Measurements from ENCODE around the gene SGF29.
"Not testable (repeated sequence)": the region's sequence is repeated elsewhere in the genome, so short reads cannot be mapped to it uniquely, and the experiment has no call there.

SGF29 gene

DNA sequence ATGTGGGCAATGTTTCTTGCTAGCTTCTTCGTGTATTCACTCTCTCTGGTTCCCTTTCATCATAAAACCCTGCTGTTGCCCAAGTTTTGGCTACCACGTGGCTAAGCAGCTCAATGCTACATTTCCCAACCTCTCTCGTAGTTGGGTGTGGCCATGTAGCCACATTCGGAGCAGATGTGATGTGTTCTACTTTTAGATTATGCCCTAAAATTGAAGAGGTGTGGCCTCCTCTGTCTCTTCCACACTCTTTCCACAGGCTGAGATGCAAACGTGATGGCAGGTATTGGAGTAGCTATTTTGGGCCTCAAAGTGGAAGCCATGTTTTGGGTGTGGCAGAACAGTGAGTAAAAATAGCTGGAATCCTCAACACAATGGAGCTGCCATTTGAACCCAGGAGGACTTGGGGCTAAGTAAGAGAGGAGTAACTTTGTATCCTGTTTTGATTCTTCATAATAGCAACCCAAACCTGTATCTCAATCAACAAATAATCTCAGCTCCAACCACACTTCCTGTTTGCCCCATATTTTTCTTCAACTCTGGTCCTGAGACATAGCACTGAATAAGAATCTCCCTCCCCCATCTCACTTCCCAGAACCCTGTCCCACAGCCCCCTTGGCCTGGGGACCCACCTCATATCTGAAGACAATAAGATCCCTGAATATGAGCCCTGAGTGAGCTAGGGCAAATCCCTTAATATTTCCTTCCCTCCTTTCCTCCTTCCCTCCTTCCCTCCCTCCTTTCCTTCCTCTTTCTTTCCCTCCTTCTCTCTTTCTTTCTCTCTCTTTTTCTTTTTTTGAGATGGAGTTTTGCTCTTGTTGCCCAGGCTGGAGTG, 19.0 kb upstream of the SGF29 start:
- DNase-seq = peak in 3 of 6 experiments; percentile 32 to 50 (median 42)

DNA sequence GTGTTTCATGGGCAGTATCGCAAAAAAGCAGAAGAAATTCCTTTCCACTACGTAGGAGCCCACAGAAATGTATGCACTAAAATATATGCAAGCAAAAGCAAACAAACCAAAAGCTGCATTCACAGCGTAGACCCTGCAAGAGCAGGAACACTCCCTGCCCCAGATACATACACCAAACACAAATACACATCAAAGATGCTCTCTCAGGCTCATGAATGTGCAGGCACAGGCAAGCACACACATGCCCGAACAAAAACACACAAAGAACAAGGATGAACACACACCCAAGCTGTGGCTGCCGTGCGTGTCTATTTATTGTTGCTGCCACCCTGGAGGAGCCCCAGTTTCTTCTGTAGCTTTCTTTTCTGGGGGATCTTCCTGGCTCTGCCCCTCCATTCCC, 16.6 kb upstream of the SGF29 start:
- no peak for DNase-seq

DNA sequence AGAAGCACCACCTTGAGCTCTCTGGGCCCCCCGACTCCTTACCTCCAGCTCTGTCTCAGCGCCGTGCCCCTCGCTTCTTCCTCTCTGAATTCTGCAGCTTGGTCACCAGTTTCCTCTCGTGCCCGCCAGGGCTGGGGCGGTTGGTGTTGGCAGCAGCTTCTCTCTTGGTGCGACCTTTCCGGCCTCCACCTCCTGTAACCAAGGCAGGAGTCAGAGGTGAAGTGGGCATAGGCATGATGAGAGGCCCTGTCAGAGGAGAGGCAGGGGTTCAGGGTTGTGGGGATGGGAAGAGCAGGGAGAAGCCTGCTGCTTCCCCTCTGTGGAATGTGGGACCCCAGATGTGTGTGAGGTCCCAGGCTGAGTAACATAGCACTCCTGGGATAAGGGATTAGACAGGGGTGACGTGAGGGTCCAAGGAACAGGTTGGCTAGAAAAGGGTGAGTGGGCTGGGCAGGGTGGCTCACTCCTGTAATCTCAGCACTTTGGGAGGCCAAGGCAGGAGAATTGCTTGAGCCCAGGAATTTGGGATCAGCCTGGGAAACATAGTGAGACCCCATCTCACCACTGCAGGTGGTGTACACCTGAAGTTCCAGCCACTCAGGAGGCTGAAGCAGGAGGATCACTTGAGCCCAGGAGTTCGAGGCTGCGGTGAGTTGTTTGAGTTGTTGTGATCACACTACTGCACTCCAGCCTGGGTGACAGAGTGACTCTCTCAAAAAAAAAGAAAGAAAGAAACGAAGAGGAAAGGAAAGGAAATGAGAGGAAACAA, 15.6 kb upstream of the SGF29 start:
- no peak for DNase-seq

DNA sequence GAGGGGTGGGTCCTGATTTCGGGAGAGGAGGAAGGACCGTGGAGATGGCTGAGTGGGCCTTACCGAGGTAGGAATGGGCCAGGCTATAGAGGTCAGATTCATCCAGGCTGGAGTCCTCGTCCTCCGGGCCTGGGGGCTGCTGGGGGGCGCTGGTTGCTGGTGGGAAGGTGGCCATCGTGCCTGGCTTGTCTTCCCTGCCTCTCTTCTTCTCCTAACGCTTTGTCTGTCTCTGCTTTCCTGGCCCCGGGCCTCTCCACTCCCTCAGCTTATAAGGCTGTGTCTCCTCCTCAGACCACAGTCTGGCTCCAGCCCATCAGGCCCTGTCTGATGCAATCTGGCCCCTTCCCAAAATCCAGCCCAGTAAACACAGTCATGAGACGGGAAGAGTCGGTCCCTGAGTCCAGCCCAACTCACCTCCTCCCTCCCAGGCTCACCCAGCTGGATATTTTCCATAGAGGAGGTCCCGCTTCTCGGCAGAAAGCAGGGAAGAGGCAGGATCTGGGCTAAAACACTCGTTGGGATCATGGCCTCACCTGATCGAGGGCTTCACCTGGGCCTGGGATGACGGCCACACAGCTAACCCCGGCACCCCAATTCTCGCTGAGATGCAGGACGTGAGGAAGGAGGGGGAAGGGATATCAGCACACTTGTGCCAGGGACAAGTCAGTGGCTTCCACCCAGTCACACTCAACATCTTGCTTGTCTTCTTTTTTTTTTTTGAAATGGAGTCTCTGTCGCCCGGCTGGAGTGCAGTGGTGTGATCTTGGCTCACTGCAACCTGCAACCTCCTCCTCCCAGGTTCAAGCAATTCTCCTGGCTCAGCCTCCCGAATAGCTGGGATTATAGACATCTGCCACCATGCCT, 14.8 kb upstream of the SGF29 start, which contains the start of gene NUPR1:
Gene NUPR1 (minus strand): TSS at position 242 of the 864 bp plus-strand sequence. CDS start 67 bp downstream, at position 175.
- DNase-seq = no peak

DNA sequence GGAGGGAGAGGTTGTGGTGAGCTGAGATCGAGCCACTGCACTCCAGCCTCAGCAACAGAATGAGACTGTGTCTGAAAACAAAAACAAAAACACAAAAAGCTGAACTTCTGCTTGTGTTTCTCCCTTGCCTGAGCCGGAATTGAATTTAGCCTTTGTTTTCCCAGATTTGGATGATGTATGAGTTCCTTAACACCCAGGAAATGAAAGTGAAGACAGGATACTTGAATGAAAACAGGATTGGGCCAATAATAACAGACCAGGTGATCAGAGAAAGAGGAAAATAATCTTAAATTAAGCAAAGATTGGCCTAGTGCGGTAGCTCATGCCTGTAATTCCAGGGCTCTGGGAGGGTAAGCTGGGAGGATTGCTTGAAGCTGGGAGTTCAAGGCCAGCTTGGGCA, 13.4 kb upstream of the SGF29 start:
- DNase-seq = no peak

DNA sequence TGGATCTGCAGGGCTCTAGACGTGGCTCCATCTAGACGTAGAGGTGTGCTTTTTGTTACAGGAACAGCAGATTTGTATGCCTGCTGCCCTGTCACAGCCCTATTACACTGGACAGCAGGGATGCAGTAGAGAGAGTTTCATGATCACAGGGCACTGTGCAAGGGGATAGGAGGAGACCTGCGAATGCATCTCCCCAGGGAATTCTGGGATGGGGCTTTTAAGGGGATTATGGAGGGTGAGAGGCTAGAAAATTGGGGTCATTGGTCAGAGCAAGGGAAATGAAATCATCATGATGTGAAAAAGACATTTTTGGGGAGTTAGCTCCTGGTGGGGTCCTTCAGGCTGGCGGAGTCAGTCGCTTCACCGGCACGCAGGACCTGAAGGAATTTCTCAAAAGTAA, 11.1 kb upstream of the SGF29 start:
- no peak for DNase-seq

DNA sequence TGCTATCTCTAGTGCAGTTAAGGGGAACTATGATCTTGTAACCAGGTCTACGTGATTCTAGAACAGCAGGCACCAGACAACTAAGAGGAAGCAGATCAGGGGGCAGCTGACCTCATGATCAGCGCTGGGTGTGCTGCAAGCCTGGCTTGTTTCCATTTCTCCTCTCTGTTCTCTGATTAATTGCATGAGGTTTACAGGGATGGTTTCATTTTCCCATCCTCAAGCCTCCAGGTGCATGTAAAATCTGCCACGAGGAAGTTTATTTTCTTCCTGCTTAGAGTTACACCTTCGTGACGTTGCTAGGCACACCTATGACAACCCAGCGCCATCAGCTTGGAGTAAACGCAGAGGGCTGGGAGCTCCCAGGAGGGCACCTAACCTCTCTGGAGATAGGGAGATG, 10.6 kb upstream of the SGF29 start:
- peak in 1 of 6 experiments; percentile 3 for DNase-seq

DNA sequence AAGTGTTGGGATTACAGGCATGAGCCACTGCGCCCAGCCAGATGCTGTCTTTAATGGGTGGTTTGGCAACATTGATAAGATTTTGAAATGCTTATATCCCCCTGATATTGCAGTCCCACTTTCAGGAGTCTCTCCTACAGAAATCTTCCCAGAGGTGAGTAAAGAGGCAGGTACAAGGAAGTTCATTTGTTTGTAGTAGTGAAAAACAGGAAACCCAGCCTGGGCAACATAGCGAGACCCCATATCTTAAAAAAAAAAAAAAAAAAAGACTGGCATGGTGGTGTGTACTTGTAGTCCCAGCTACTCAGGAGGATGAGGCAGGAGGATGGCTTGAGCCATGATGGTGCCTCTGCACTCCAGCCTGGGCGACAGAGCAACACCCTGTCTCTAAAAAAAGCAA, 8.7 kb upstream of the SGF29 start:
- DNase-seq = no peak

DNA sequence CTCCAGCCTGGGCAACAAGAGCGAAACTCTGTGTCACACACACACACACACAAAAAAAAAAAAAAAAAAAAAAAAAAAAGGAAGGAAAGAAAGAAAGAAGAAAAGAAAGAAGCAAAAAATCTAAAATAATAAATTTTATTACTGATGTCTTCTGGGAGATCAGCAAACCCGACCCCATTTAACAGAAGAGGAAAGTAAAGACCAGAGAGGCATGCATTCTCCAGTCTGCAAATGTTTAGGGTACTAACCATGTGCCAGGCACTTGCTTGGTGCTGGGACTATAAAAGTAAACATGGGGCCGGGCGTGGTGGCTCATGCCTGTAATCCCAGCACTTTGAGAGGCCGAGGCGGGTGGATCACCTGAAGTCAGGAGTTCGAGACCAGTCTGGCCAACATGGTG, 7.8 kb upstream of the SGF29 start:
- DNase-seq = not testable (repeated sequence)

DNA sequence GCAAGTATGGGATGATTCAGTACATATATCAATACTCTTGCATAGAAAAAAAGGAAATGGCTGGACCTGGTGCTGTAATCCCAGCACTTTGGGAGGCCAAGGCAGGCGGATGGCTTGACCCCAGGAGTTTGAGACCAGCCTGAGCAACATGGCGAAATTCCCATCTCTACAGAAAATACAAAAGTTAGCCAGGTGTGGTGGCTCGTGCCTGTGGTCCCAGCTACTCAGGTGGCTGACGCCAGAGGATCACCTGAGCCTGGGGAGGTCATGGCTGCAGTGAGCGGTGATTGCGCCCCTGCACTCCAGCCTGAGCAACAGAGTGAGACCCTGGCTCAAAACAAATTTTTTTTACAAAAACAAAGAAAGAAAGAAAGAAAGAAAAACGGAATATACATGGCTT, 7.1 kb upstream of the SGF29 start:
- DNase-seq = no peak

DNA sequence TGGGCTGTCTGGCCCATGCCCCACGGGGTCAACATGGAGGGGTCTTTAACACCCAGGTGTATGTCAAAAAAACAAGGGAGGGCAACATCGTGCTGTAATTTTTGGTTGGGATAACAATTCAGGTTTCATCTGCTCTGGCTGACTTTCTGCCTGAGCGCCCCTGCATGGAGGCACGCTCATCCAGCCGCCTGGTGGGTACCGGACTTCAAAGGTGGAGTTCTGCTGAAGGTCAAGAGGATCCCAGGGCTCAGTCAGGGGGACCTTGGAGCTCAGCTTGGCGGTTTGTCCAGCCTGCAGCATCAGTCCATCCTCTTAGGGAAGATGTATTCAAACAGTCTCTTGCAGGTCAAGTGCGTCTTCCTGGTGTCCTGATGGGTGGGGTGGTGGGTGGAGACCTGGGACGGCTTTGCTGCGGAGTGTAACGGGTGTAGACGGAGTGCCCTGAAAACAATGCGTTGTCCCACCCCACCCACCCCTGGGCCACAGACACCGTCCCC, 5.4 kb upstream of the SGF29 start:
- DNase-seq = no peak

DNA sequence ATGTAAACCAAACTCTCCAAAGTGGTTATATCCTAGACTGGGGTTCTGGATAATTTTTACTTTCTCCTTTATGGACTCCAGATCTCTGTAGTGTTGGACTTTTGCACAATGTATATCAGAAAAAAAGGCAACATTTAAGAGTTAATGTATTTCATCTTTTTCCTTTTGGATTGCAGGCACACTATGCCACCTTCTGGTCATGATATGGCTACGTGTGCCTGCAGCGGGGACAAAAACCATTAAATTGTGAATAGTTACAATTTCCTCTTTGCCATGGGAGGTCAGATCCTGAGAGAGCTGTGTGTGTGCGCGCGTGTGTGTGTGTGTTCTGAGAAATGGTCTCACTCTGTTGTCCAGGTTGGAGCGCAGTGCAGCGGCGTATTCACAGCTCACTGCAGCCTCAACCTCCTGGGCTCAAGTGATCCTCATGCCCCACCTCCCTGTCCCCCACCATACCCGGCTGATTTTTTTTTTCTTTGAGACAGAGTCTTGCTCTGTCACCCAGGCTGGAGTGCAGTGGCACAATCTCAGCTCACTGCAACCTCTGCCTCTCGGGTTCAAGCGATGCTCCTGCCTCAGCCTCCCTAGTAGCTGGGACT, 4.3 kb upstream of the SGF29 start:
- DNase-seq = peak in 4 of 6 experiments; percentile 6 to 59 (median 32)

DNA sequence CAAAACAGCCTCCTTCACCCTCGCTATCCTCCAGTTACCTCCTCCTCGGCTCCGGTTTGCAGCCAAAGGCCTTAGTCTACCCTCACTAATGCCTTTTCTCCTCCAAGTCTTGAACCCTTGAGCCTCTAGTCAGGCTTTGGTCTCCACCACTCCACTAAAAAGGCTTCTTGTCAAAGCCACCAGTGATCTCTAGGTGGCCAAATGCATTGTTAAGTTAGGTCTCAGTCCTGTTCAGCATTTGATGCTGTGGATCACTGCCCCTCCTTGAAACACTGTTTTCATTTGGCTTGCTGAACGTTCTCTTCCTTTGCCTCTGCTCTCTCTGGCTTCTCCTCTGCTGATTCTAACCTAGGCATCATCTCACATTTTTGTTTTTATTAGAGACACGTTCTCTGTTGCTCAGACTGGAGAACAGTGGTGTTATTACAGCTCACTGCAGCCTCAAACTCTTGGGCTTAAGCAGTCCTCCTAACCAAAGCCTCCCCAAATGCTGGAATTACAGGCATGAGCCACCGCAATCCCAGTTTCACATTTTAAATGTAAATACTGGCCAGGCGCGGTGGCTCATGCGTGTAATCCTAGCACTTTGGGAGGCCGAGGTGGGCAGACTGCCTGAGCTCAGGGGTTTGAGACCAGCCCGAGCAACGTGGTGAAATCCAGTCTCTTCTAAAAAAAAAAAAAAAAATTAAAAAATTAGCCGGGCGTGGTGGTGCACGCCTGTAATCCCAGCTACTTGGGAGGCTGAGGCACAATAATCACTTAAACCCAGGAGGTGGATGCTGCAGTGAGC, 1.1 kb downstream of the SGF29 start:
- DNase-seq = no peak

DNA sequence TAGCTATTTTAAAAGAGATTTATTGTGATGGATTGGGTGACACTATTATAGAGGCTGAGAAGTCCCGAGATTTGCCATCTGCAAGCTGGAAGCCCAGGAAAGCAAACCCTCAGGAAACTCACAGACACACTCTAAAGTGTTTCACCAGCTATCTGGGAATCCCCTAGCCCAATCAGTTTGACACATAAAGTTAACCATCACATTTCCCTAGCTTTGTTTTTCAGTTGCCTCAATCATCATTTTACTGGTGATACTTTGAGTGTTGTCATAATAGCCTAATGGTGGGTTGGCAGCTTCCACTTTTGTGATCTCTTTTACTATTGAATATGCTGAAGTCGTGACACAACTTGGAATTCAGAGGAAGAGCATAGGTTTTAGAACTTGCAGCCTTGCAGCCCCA, 1.8 kb downstream of the SGF29 start:
- no peak for DNase-seq

DNA sequence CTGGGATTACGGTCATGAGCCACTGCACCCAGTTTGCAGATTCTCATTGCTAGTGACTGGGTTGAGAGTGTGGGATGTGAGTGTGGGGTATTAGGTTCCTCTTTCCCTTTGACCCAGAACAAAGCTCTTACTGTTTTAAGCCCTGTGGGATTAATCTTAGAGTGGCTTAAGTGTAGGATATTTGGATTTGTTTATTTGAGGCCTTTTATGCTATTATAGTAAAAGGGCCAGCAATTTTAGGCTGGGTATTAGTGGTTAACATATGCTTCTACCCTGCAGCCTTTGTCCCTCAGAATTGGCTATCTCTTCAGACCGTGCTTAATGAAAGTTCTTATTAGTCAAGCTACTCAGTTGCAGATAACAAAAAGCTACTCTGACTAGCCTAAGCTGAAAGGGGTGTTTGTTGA, 3.2 kb downstream of the SGF29 start:
- no peak for DNase-seq

DNA sequence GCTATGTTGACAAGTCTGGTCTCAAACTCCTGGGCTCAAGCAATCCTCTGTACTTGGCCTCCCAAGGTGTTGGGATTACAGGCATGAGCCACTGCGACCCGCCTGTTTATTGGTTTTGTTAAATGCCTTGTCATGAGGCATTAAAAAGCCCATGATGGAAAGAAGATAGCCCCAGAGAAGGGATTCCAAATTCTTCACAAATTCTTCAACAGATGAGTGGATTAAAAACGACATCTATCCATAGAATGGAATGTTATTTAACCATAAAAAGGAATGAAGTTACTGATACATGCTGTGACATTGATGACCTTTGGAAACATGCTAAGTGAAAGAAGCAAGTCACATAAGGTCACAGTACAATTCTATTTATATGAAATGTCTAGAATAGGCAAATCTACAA, 4.7 kb downstream of the SGF29 start:
- no peak for DNase-seq

DNA sequence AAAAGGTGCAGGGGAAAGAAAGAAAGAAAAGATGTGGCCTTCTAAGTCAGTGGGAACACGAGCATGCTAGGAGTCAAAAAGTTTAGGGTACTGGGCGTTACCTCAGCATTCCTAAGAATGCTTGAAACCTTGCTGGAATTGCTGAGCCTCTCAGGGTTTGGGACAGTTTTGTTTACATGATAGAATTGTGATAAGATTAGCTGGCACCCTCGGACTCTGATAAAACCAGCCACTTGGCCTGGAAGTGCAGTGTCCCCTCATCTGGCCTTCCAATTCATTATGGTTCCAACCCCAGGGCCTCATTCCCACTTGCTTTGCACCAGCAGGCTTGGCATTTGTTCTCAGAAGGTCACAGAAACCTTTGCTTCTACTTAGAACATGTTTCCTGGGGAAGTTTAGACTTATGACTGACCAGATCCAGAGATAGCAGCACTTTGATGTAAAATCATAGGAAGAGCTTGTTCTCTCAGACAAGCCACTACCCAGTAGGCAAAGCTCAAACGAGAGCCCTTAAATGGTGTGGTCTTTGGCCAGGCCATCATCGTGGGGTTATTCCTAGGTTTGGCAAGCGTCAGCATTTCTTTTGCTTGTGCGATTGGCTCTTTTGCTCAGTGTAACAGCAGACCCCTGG, 8.0 kb downstream of the SGF29 start:
- DNase-seq = no peak

DNA sequence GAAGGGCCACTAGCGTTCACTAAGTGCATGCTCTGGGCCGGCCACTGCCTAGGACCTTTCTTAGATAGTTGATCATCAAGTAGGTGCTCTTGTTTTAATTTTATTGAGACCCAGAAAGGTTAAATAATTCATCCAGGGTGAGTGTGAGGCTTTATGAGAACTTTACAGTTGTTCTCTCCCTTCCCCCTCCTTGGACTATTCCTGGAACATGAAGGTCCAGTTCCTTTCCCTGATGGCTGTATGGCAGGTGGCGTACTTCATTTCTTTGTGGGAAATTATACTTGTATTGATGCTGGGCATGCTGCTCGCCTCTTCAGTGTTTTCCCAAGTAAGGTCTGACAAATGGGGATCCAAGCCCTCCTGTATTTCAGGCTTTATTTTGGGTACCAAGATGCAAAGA, 8.5 kb downstream of the SGF29 start:
- DNase-seq = no peak

DNA sequence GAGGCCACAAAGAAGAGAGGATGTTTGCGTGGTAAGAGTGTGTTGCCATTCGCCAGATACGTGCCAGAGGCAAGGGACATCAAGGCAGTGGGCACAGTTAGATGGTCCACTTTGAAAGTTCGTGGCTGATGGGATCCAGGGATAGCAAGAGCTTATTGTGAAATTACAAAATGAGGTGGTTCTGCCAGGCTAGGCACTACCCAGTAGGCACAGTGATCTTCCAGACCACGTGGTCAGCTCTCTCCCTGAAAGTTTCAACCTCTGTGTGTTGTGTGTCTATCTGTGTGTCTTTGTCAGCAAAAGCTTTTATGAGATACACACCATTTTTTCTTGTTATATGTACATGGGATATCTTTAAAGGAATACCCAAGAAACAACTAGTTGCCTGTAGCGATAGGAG, 9.5 kb downstream of the SGF29 start:
- DNase-seq = no peak

DNA sequence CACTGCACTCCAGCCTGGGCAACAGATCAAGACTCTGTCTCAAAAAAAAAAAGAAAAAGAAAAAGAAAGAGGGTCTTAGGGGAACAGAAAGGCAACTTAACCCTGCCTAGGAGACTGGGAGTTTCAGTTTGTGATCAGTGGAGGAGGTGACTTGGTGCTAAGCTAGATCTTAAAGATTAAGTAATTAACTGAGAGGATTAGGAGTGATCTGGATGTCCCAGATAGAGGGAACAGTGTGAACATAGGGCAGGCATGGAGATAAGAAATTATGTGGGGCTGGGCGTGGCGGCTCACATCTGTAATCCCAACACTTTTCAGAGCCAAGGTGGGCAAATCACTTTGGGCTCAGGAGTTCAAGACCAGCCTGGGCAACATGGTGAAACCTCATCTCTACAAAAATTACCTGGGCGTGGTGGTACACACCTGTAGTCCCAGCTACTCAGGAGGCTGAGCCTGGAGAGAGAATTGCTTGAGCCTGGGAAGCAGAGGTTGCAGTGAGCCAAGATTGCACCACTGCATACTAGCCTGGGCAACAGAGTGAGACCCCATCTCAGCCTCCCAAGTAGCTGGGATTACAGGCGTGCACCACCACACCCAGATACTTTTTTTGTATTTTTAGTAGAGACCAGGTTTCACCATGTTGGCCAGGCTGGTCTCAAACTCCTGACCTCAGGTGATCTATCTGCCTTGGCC, 12.7 kb downstream of the SGF29 start:
- not testable (repeated sequence) for DNase-seq

DNA sequence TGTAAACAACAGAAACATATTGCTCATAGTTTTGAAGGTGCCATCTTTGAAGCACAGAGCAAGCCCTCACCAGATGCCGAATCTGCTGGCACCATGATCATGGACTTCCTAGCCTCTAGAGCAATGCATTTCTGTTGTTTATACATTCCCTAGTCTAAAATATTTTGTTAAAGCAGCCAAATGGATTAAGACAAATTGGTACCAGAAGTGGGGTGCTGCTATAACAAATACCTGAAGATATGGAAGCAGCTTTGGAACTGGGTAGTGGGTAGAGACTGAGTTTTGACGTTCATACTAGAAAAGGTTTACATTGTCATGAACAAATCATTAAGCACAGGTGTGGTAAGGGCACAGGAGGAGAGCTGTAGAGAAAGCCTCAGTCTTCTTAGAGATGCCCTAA, 13.6 kb downstream of the SGF29 start:
- DNase-seq = no peak
